Hepatocyte (in vitro differentiated cells): ENCODE results near the gene ZNF462. TPM values are rescaled to one million over a fixed set of nuclear protein-coding genes. Genes with fewer than 3 reads are reported as not detected.
A peak's percentile ranks its signal among the peaks of the same experiment; 100 is the strongest.

Experiments
- DNase-seq: peaks from one replicate; pipeline ENCODE4 v3.0.0-alpha.2; 2016; ENCODE audit warnings: low spot score
- H2AFZ ChIP-seq: fragments of 200-600 bp; sonication (generic); 2 replicates; pipeline ENCODE4 v1.6.0; 2016; ENCODE audit warnings: antibody characterized with exemption, mild to moderate bottlenecking
- H3K27ac ChIP-seq: fragments of 200-600 bp; sonication (generic); 2 replicates; pipeline ENCODE4 v1.5.1; 2016; ENCODE audit warnings: mild to moderate bottlenecking
- H3K27me3 ChIP-seq: fragments of 200-600 bp; sonication (generic); 2 replicates; pipeline ENCODE4 v1.6.1; 2016
- H3K36me3 ChIP-seq: fragments of 200-600 bp; sonication (generic); replicated peaks from 2 replicates; pipeline ENCODE4 v1.5.1; 2016; ENCODE audit warnings: low read depth; ENCODE audit not compliant: insufficient read depth
- H3K4me1 ChIP-seq: fragments of 200-600 bp; sonication (generic); 2 replicates; pipeline ENCODE4 v1.5.1; 2016; ENCODE audit warnings: mild to moderate bottlenecking, moderate library complexity; ENCODE audit not compliant: insufficient read depth
- H3K4me2 ChIP-seq: fragments of 200-600 bp; sonication (generic); 2 replicates; pipeline ENCODE4 v1.6.0; 2016
- H3K4me3 ChIP-seq: fragments of 200-600 bp; sonication (generic); 2 replicates; pipeline ENCODE4 v1.5.1; 2016; ENCODE audit warnings: mild to moderate bottlenecking
- H3K79me2 ChIP-seq: fragments of 200-600 bp; sonication (generic); 2 replicates; pipeline ENCODE4 v1.6.0; 2017; ENCODE audit warnings: mild to moderate bottlenecking
- H3K9me2 ChIP-seq: fragments of 200-600 bp; sonication (generic); replicated peaks from 2 replicates; pipeline ENCODE4 v1.6.0; 2017; ENCODE audit warnings: mild to moderate bottlenecking; ENCODE audit not compliant: insufficient read depth
- H3K9me3 ChIP-seq: fragments of 200-600 bp; sonication (generic); 2 replicates; pipeline ENCODE4 v1.5.1; 2016; ENCODE audit warnings: low read depth, mild to moderate bottlenecking
- H4K20me1 ChIP-seq: fragments of 200-600 bp; sonication (generic); 2 replicates; pipeline ENCODE4 v1.6.0; 2016; ENCODE audit warnings: mild to moderate bottlenecking; ENCODE audit not compliant: insufficient read depth, poor library complexity, severe bottlenecking
- EZH2 ChIP-seq: fragments of 200-600 bp; sonication (generic); IDR thresholded peaks from 2 replicates; pipeline ENCODE4 v1.6.1; 2016; ENCODE audit warnings: antibody characterized with exemption, mild to moderate bottlenecking, borderline replicate concordance
- EZH2phosphoT487 ChIP-seq: fragments of 200-600 bp; sonication (generic); IDR thresholded peaks from one replicate; pipeline ENCODE4 v1.6.1; 2018; ENCODE audit warnings: antibody characterized with exemption, mild to moderate bottlenecking, low read depth, moderate library complexity; ENCODE audit not compliant: unreplicated experiment, severe bottlenecking
- whole genome bisulfite sequencing: methylation state at CpG from one replicate; pipeline ENCODE4 v1.1.6; 2016; ENCODE audit warnings: low lambda C conversion rate; ENCODE audit errors: missing lambda C conversion rate; 5-methylcytosine and 5-hydroxymethylcytosine counted together
- polyA plus RNA-seq: library from polyadenylated mRNA; unstranded; fragments of >200 nt; fragmentation: Nextera tagmentation; extraction: Ambion mirVana; gene quantifications from 2 replicates; pipeline ENCODE4 v1.2.1, GENCODE V29; 2016
- total RNA-seq: library from RNA; depleted of rRNA; stranded (reverse); fragments of >200 nt; gene quantifications from 2 replicates; pipeline ENCODE4 v1.2.3, GENCODE V29; 2014
- TF ChIP-seq, protein P1 (sequence below): fragments of 200-600 bp; sonication (generic); IDR thresholded peaks from 2 replicates; pipeline ENCODE4 v1.5.1; 2016; ENCODE audit warnings: antibody characterized with exemption, mild to moderate bottlenecking; ENCODE audit not compliant: poor library complexity

ZNF462 gene
- total and polyA plus RNA-seq, 2 experiments from 2014 or later, result 7.8 to 27.5 TPM

DNA sequence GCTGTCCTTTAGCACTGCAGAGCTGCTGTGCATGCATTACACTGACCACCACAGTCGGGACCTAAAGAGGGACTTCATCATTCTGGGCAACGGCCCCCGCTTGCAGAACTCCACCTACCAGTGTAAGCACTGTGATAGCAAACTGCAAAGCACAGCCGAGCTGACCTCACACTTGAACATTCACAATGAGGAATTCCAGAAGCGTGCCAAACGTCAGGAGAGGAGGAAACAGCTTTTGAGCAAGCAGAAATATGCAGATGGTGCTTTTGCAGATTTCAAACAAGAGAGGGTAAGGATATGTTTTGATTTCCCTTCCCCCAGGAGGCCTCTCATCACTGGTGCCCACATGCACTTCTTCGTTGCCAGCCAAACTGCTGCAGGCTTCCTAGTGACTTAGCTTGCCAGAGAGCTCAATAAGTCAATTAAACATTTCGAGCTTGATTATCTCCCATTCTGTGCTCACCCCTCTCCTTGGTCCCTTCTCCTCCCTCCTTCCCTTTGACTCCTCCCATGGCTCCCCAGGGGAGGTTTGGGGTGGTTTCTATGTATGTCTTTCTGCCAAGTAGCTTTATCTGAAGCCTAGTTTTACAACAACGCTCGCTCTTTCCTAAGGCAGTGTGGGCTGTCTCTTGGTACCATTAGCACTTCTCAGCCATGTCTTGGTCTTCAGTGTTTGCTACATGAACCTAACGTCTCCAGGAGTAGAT is 66.7 kb downstream of the ZNF462 start:
- TF ChIP-seq, protein P1, sequence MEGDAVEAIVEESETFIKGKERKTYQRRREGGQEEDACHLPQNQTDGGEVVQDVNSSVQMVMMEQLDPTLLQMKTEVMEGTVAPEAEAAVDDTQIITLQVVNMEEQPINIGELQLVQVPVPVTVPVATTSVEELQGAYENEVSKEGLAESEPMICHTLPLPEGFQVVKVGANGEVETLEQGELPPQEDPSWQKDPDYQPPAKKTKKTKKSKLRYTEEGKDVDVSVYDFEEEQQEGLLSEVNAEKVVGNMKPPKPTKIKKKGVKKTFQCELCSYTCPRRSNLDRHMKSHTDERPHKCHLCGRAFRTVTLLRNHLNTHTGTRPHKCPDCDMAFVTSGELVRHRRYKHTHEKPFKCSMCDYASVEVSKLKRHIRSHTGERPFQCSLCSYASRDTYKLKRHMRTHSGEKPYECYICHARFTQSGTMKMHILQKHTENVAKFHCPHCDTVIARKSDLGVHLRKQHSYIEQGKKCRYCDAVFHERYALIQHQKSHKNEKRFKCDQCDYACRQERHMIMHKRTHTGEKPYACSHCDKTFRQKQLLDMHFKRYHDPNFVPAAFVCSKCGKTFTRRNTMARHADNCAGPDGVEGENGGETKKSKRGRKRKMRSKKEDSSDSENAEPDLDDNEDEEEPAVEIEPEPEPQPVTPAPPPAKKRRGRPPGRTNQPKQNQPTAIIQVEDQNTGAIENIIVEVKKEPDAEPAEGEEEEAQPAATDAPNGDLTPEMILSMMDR, result no peak
- TF ChIP-seq EZH2, result no peak
- TF ChIP-seq EZH2phosphoT487, result no peak
- H3K4me3 ChIP-seq, result no peak overlapping the region
- H3K4me1 ChIP-seq, result peaks cover 11% of the 10 kb centered on the region
- DNase-seq, result no peak
- no peaks in the 10 kb centered on the region for H3K36me3 ChIP-seq
- WGBS, result 83% methylated on average over 11 of the region's 11 CpGs
- peak overlapping the region; percentile 27 for H3K27ac ChIP-seq
- H3K79me2 ChIP-seq, result peaks cover 43% of the 10 kb centered on the region
- H3K9me3 ChIP-seq, result no peaks in the 10 kb centered on the region
- H3K27me3 ChIP-seq, result no peaks in the 10 kb centered on the region
- H4K20me1 ChIP-seq, result no peaks in the 10 kb centered on the region
- H2AFZ ChIP-seq, result no peak overlapping the region
- no peaks in the 10 kb centered on the region for H3K9me2 ChIP-seq
- no peak overlapping the region for H3K4me2 ChIP-seq

DNA sequence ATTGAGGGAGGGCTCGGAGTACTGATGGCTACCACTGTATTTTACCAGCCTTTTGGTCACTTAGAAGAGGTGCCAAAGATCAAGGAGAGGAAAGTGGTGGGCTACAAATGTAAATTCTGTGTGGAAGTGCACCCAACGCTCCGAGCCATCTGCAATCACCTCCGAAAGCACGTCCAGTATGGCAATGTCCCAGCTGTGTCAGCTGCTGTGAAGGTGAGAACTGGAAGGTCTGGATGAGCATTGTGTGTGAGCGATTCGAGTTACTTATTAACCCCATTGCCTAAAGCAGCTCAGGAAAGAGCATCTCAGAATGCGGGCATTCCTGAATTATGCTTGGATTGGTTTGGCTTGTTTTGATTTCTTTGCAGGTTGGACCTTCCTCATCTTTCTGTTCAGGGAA is 67.5 kb downstream of the ZNF462 start:
- no peak overlapping the region for H2AFZ ChIP-seq
- peaks cover 11% of the 10 kb centered on the region for H3K4me1 ChIP-seq
- no peaks in the 10 kb centered on the region for H3K36me3 ChIP-seq
- peaks cover 39% of the 10 kb centered on the region for H3K79me2 ChIP-seq
- no peaks in the 10 kb centered on the region for H4K20me1 ChIP-seq
- DNase-seq, result peak; percentile 58
- 74% methylated on average over 8 of the region's 8 CpGs for WGBS
- TF ChIP-seq, protein P1, result no peak
- TF ChIP-seq EZH2, result no peak
- no peak for TF ChIP-seq EZH2phosphoT487
- peak overlapping the region; percentile 54 for H3K27ac ChIP-seq
- H3K9me3 ChIP-seq, result no peaks in the 10 kb centered on the region
- H3K4me3 ChIP-seq, result no peak overlapping the region
- no peaks in the 10 kb centered on the region for H3K9me2 ChIP-seq
- peak overlapping the region; percentile 30 for H3K4me2 ChIP-seq
- no peaks in the 10 kb centered on the region for H3K27me3 ChIP-seq

DNA sequence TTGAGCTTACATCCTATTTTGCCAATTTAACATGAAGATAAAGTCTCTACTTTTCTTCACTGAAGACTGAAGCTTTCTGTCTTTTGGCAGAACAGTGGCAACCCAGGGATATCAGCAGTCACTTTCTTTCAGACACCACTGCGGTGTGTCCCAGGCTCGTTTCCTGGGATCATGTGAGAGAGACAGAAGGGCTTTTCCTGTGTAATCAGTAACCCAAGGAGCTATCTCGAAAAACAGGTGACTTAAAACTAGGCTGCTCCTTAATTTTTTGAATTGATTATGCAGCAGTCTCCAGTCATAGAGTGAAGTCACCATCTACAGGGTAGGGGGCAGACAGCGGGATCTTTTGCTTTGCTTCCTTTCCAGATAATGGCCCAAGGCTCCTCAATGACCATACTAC is 68.5 kb downstream of the ZNF462 start:
- Histone ChIP-seq H3K4me2 (no peak overlapping the region), H3K36me3 (no peaks in the 10 kb centered on the region), H2AFZ (no peak overlapping the region), H3K79me2 (peaks cover 29% of the 10 kb centered on the region), H3K27ac (peak overlapping the region; percentile 54), H3K27me3 (no peaks in the 10 kb centered on the region), H3K4me3 (no peak overlapping the region), H3K9me2 (no peaks in the 10 kb centered on the region), H3K4me1 (peaks cover 11% of the 10 kb centered on the region), H4K20me1 (no peaks in the 10 kb centered on the region), H3K9me3 (no peaks in the 10 kb centered on the region)
- TF ChIP-seq EZH2phosphoT487, result no peak
- TF ChIP-seq EZH2, result no peak
- TF ChIP-seq, protein P1, result no peak
- WGBS, result 77% methylated on average over 4 of the region's 4 CpGs
- peak; percentile 45 for DNase-seq
